ENCODE measurements around the gene CLSTN2. TPM values are rescaled to one million over a fixed set of nuclear protein-coding genes. Genes with fewer than 3 reads are reported as not detected.

Gene CLSTN2
- total RNA-seq, 1 experiment from 2014 or later, result 0.07 TPM

DNA sequence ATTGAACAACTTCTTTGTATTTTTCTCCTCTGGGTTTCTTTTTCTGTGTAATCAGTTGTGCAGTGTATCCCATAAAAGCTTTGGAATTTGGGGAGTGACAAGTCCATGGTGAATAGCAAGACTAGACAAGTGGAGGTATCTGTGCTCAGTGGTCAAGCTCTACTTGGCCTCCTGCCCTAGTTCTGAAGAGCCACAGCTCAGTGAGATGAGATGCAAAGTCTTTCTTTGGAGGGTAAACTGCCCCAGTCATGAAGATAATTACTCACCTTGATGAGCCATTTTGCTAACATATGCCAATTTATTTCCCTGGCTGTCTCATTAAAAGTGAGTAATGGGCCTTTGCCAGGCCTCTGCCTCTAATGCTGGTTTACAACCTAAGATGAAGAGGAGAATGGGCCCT is 471.7 kb downstream of the CLSTN2 start:
- no TSS peak for BruUV-seq (replicated peaks)
- Mint-ChIP-seq H3K27me3 (ENCODE audit: unreplicated experiment) (peaks cover 17% of the 10 kb centered on the region), H3K27ac (ENCODE audit: unreplicated experiment) (no peak overlapping the region), H3K36me3 (ENCODE audit: insufficient read depth, unreplicated experiment) (no peaks in the 10 kb centered on the region), H3K9me3 (ENCODE audit: low read depth, unreplicated experiment) (peaks cover 2% of the 10 kb centered on the region), H3K4me3 (ENCODE audit: low read depth, unreplicated experiment) (no peak overlapping the region), H3K4me1 (ENCODE audit: low read depth, unreplicated experiment) (no peaks in the 10 kb centered on the region)
- intact Hi-C loops (cut with micrococcal nuclease; ENCODE audit: unreplicated experiment), result no loop called here
- CTCF ChIA-PET, result no interaction called here
- no peak for DNase-seq
- TF ChIP-seq, protein P1, sequence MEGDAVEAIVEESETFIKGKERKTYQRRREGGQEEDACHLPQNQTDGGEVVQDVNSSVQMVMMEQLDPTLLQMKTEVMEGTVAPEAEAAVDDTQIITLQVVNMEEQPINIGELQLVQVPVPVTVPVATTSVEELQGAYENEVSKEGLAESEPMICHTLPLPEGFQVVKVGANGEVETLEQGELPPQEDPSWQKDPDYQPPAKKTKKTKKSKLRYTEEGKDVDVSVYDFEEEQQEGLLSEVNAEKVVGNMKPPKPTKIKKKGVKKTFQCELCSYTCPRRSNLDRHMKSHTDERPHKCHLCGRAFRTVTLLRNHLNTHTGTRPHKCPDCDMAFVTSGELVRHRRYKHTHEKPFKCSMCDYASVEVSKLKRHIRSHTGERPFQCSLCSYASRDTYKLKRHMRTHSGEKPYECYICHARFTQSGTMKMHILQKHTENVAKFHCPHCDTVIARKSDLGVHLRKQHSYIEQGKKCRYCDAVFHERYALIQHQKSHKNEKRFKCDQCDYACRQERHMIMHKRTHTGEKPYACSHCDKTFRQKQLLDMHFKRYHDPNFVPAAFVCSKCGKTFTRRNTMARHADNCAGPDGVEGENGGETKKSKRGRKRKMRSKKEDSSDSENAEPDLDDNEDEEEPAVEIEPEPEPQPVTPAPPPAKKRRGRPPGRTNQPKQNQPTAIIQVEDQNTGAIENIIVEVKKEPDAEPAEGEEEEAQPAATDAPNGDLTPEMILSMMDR (IDR thresholded peaks at IDR 0.05; ENCODE audit: unreplicated experiment), result no peak

DNA sequence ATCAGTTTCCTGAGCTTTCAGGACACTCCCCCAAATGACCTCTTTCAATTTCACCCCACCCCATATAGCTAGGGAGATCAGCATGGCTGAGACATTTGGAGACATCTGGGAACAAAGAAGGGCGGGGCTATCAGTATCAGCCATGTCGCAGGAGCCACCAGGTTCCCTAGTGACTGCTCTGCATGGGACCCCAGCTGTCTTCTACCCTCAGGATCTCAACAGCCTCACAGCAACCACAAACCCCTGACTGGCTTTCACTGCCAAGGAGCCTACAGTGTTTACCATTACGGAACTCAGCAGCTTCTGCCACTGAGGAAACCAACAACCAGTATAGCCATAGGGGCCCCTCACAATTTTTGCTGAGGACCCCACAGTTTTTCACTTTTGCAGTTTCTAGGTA is 473.3 kb downstream of the CLSTN2 start:
- Mint-ChIP-seq H3K4me3 (ENCODE audit: low read depth, unreplicated experiment) (no peak overlapping the region), H3K9me3 (ENCODE audit: low read depth, unreplicated experiment) (peaks cover 2% of the 10 kb centered on the region), H3K36me3 (ENCODE audit: insufficient read depth, unreplicated experiment) (no peaks in the 10 kb centered on the region), H3K27ac (ENCODE audit: unreplicated experiment) (no peak overlapping the region), H3K4me1 (ENCODE audit: low read depth, unreplicated experiment) (no peaks in the 10 kb centered on the region), H3K27me3 (ENCODE audit: unreplicated experiment) (peaks cover 17% of the 10 kb centered on the region)
- TF ChIP-seq, protein P1 (IDR thresholded peaks at IDR 0.05; ENCODE audit: unreplicated experiment), result no peak
- CTCF ChIA-PET, result interaction anchor here (0.6 kb wide), 1 partner anchor 1770 kb away, joined by 3 read pairs; no protein-coding TSS in a partner anchor
- intact Hi-C loops (cut with micrococcal nuclease; ENCODE audit: unreplicated experiment), result no loop called here
- BruUV-seq (replicated peaks), result no TSS peak
- no peak for DNase-seq

DNA sequence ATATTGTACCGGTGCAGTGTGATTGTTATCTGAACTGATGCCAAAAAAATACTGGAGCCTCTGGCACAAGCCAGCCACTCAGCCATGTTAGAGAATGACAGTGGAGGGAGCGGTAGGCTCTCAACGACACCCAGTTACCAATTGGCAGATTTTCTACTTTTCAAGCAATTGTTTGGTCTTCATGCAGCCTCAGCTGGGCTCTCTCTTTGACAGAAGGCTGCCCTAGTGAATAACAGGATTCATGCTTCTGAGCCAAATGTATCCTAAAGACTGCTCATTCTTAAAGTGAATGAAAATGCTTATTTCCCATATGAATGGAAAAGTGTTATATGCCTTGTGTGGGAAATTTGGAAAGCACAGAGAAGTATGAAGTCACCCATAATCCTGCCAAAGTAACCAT is 481.7 kb downstream of the CLSTN2 start:
- BruUV-seq (replicated peaks), result no TSS peak
- DNase-seq, result no peak
- no peaks in the 10 kb centered on the region for H3K4me1 Mint-ChIP-seq (ENCODE audit: low read depth, unreplicated experiment)
- H3K9me3 Mint-ChIP-seq (ENCODE audit: low read depth, unreplicated experiment), result peaks cover 6% of the 10 kb centered on the region
- CTCF ChIA-PET, result no interaction called here
- no peak overlapping the region for H3K27ac Mint-ChIP-seq (ENCODE audit: unreplicated experiment)
- H3K4me3 Mint-ChIP-seq (ENCODE audit: low read depth, unreplicated experiment), result no peak overlapping the region
- peaks cover 32% of the 10 kb centered on the region for H3K27me3 Mint-ChIP-seq (ENCODE audit: unreplicated experiment)
- TF ChIP-seq, protein P1 (IDR thresholded peaks at IDR 0.05; ENCODE audit: unreplicated experiment), result no peak
- intact Hi-C loops (cut with micrococcal nuclease; ENCODE audit: unreplicated experiment), result no loop called here
- H3K36me3 Mint-ChIP-seq (ENCODE audit: insufficient read depth, unreplicated experiment), result no peaks in the 10 kb centered on the region

DNA sequence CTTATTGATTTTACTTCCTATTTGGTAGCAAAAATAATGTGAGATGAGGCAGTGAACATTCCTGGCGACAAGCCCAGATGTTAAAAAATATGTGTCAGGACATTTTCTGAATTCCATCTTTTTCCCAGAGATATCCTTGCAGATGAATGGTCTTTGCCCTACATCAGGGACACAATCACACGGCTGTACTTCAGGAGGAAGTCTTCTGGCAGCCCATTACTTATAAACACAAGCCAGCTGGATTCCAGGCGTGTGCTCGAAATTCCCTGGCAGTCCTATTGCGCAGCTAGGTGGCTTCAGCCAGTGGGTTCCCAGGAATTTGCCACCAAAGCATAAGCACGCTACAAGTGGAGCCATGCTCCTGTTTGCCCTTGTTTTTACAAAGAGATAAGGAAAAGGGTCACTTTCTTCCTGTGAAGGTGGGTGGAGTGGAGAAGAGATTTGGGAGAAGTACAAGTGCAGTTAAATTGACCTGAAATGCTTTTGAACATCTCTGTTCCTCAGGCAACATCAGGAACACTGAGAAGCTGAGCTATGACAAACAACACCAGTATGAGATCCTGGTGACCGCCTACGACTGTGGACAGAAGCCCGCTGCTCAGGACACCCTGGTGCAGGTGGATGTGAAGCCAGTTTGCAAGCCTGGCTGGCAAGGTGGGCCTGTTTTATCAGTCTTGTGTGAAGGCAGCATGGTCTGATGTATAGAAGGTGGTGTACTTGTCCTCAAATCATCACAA is 485.8 kb downstream of the CLSTN2 start:
- H3K36me3 Mint-ChIP-seq (ENCODE audit: insufficient read depth, unreplicated experiment), result no peaks in the 10 kb centered on the region
- TF ChIP-seq, protein P1 (IDR thresholded peaks at IDR 0.05; ENCODE audit: unreplicated experiment), result no peak
- H3K4me3 Mint-ChIP-seq (ENCODE audit: low read depth, unreplicated experiment), result no peak overlapping the region
- BruUV-seq (replicated peaks), result no TSS peak
- peak; percentile 25 for DNase-seq
- H3K4me1 Mint-ChIP-seq (ENCODE audit: low read depth, unreplicated experiment), result no peaks in the 10 kb centered on the region
- intact Hi-C loops (cut with micrococcal nuclease; ENCODE audit: unreplicated experiment), result loop anchor here (10.0 kb wide), 1 partner anchor 314 kb away; no protein-coding TSS in a partner anchor
- peaks cover 66% of the 10 kb centered on the region for H3K27me3 Mint-ChIP-seq (ENCODE audit: unreplicated experiment)
- H3K9me3 Mint-ChIP-seq (ENCODE audit: low read depth, unreplicated experiment), result peaks cover 2% of the 10 kb centered on the region
- H3K27ac Mint-ChIP-seq (ENCODE audit: unreplicated experiment), result no peak overlapping the region
- CTCF ChIA-PET, result no interaction called here
